Activated T-cell treated with anti-CD3 and anti-CD28 coated beads, Interleukin-2, amount 50 U/mL, for 72 hours (primary cell): ENCODE measurements around the gene NKAIN2. TPM values are rescaled to one million over a fixed set of nuclear protein-coding genes. Genes with fewer than 3 reads are reported as not detected.

Experiments used
- ATAC-seq, 2 donors: fragments of 150-1000 bp; cut with Tn5 transposase; replicated peaks in 1 of 2; 2 replicates each; pipeline ENCODE4 v1.10.0; 2021; ENCODE audit warnings: moderate library complexity in 2 of 2, mild to moderate bottlenecking in 1 of 2
- DNase-seq, 2 donors: peaks; one replicate each; pipeline ENCODE4 v3.0.0; 2021 to 2022; ENCODE audit warnings: mixed read lengths in 1 of 2
- H3K27ac Mint-ChIP-seq: one replicate; pipeline ENCODE4 v1.8.0; 2022; ENCODE audit warnings: mild to moderate bottlenecking, moderate library complexity, mixed read lengths
- H3K27me3 Mint-ChIP-seq: one replicate; pipeline ENCODE4 v1.8.0; 2022; ENCODE audit warnings: low read depth, mixed read lengths
- H3K36me3 Mint-ChIP-seq, 2 donors: one replicate each; pipeline ENCODE4 v1.8.0; 2022; ENCODE audit warnings: mixed read lengths in 2 of 2, mild to moderate bottlenecking in 1 of 2; ENCODE audit not compliant: insufficient read depth in 2 of 2
- H3K4me1 Mint-ChIP-seq: one replicate; pipeline ENCODE4 v1.8.0; 2022; ENCODE audit warnings: low read depth, mixed read lengths
- H3K4me3 Mint-ChIP-seq, 2 donors: one replicate each; pipeline ENCODE4 v1.8.0; 2022; ENCODE audit warnings: mild to moderate bottlenecking in 2 of 2, mixed read lengths in 2 of 2, moderate library complexity in 2 of 2
- H3K9me3 Mint-ChIP-seq, 2 donors: one replicate each; pipeline ENCODE4 v1.8.0; 2022; ENCODE audit warnings: mixed read lengths in 2 of 2
- total RNA-seq, 2 donors: library from RNA; stranded (reverse); gene quantifications; one replicate each; pipeline ENCODE4 v1.2.3, GENCODE V29; 2022

NKAIN2 gene
- total RNA-seq, 2 donors from 2014 or later = not detected

DNA sequence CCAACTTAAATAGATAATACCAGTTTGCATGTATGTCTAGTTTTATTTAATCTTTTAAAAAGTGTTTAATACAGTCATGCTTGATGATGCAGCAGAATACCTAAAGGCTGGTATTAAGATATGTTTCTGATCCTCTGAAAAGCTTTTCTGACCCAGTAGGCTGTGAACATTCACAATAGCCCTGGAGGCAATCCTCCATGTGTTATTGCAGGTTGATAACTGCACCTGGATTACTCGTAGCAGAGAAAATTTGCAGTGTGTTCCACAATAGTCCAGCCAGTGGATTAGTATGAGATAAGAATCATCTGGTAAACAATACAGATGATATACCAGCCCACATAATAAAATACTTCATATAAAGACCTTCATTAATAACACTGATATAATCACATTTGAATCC lies 979.7 kb downstream of the NKAIN2 start:
- DNase-seq (no peak), ATAC-seq (no peak)

DNA sequence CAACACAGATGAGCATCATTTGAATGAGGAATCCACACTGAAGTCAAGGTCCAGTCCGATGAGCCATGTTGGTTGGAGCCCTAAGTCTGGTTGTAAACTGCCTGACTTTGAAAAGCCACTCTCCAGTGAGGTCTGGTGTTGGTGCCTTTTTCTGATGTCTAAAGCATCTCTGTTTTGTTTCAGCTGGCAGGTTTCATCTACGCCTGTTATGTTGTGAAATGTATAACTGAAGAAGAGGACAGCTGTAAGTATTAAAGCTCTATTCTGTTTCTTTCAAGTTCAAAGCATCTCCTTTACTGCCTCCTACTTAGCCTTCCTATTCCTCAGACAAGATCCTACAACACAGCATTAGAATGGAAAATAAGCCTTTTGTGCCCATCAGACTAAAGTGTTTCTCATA lies 987.5 kb downstream of the NKAIN2 start:
- Mint-ChIP-seq H3K27ac (no peak overlapping the region), H3K4me1 (no peaks in the 10 kb centered on the region), H3K9me3 (peaks cover 0 to 3% of the 10 kb centered on the region in 2 donors), H3K27me3 (peaks cover 8% of the 10 kb centered on the region), H3K4me3 (no peak overlapping the region), H3K36me3 (no peaks in the 10 kb centered on the region)
- DNase-seq (no peak), ATAC-seq (no peak)

More for the DNA sequence above, 979.7 kb downstream of the NKAIN2 start:
- Mint-ChIP-seq H3K27ac (no peak overlapping the region), H3K4me3 (no peak overlapping the region), H3K9me3 (peaks cover 0 to 5% of the 10 kb centered on the region in 2 donors), H3K4me1 (no peaks in the 10 kb centered on the region), H3K27me3 (peaks cover 8% of the 10 kb centered on the region), H3K36me3 (no peaks in the 10 kb centered on the region)

GRCh38 chr6:124792386-124792785 lies 988.7 kb downstream of the NKAIN2 start:
- no peaks in the 10 kb centered on the region for H3K4me1 Mint-ChIP-seq
- no peak overlapping the region for H3K4me3 Mint-ChIP-seq
- DNase-seq (no peak), ATAC-seq (no peak)
- H3K36me3 Mint-ChIP-seq = no peaks in the 10 kb centered on the region
- no peak overlapping the region for H3K27ac Mint-ChIP-seq
- H3K27me3 Mint-ChIP-seq = peaks cover 1% of the 10 kb centered on the region
- H3K9me3 Mint-ChIP-seq = peaks cover 0 to 3% of the 10 kb centered on the region in 2 donors

- Mint-ChIP-seq H3K9me3 (no peaks in the 10 kb centered on the region), H3K27ac (no peak overlapping the region), H3K36me3 (no peaks in the 10 kb centered on the region), H3K27me3 (no peaks in the 10 kb centered on the region), H3K4me3 (no peak overlapping the region), H3K4me1 (no peaks in the 10 kb centered on the region)
- no peak for DNase-seq
- ATAC-seq = no peak
Observed at GRCh38 chr6:124793398-124793797, 989.7 kb downstream of the NKAIN2 start.

- no peak for DNase-seq
- H3K4me1 Mint-ChIP-seq = no peaks in the 10 kb centered on the region
- no peaks in the 10 kb centered on the region for H3K36me3 Mint-ChIP-seq
- H3K4me3 Mint-ChIP-seq = no peak overlapping the region
- H3K27me3 Mint-ChIP-seq = no peaks in the 10 kb centered on the region
- no peak for ATAC-seq
- H3K9me3 Mint-ChIP-seq = no peaks in the 10 kb centered on the region
- no peak overlapping the region for H3K27ac Mint-ChIP-seq
Observed at GRCh38 chr6:124795643-124796463, 992.2 kb downstream of the NKAIN2 start.

GRCh38 chr6:124796464-124796970 lies 992.9 kb downstream of the NKAIN2 start:
- no peaks in the 10 kb centered on the region for H3K36me3 Mint-ChIP-seq
- no peak overlapping the region for H3K4me3 Mint-ChIP-seq
- H3K4me1 Mint-ChIP-seq = no peaks in the 10 kb centered on the region
- no peak overlapping the region for H3K27ac Mint-ChIP-seq
- DNase-seq = no peak
- no peaks in the 10 kb centered on the region for H3K27me3 Mint-ChIP-seq
- ATAC-seq = no peak
- no peaks in the 10 kb centered on the region for H3K9me3 Mint-ChIP-seq

DNA sequence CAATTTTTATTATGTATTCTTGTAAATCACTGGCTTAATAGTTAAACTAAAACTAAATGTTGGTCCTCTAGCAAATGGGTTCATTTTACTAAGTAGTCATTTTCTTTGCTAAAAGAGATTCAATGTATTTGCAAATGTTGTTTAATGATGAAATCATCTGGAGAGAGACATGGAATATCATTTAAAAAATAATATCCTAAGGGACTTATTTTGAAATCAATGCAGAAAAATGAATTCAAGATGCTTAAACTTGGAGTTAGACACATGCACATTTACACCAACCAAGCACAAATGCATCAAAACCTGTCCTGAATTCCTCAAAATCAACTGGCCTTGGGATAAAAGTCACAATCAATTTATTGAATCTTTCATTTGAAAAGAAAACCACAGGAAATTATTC lies 993.6 kb downstream of the NKAIN2 start:
- Mint-ChIP-seq H3K4me3 (no peak overlapping the region), H3K27me3 (no peaks in the 10 kb centered on the region), H3K4me1 (no peaks in the 10 kb centered on the region), H3K9me3 (no peaks in the 10 kb centered on the region), H3K27ac (no peak overlapping the region), H3K36me3 (no peaks in the 10 kb centered on the region)
- no peak for ATAC-seq
- no peak for DNase-seq

DNA sequence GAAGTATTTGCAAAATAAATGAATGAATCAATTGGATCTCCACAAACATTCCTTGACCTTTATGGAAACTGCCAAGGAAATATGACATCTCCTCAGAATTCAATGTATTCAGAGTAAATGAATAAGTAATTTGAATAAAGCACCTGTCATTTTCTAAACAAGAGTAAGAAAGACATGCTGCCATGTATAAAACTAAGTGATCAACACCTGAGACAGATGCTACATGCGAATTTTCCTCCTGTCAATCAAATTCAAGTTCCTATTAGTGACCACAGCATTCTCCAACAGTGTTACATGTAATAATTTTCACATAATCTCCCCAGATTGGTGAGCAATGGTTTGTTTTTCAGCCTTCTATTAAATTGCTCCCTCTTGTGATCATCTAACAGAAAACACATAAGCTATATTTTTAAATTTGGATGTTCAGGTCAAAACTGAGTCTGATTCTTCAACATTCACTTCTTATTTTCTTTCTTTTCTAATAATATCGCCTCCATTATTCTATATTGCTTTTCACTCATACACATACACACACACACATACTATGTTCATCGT lies 995.4 kb downstream of the NKAIN2 start:
- Mint-ChIP-seq H3K4me1 (no peaks in the 10 kb centered on the region), H3K36me3 (no peaks in the 10 kb centered on the region), H3K27ac (no peak overlapping the region), H3K4me3 (no peak overlapping the region), H3K27me3 (no peaks in the 10 kb centered on the region), H3K9me3 (no peaks in the 10 kb centered on the region)
- DNase-seq (no peak), ATAC-seq (no peak)

- H3K4me1 Mint-ChIP-seq = no peaks in the 10 kb centered on the region
- ATAC-seq (no peak), DNase-seq (no peak)
- no peaks in the 10 kb centered on the region for H3K36me3 Mint-ChIP-seq
- no peak overlapping the region for H3K27ac Mint-ChIP-seq
- no peaks in the 10 kb centered on the region for H3K9me3 Mint-ChIP-seq
- H3K27me3 Mint-ChIP-seq = no peaks in the 10 kb centered on the region
- H3K4me3 Mint-ChIP-seq = no peak overlapping the region
Observed at GRCh38 chr6:124799638-124800037, 996.0 kb downstream of the NKAIN2 start.

GRCh38 chr6:124800222-124800621 lies 996.6 kb downstream of the NKAIN2 start:
- Mint-ChIP-seq H3K27me3 (no peaks in the 10 kb centered on the region), H3K36me3 (no peaks in the 10 kb centered on the region), H3K4me3 (no peak overlapping the region), H3K9me3 (no peaks in the 10 kb centered on the region), H3K27ac (no peak overlapping the region), H3K4me1 (no peaks in the 10 kb centered on the region)
- ATAC-seq (no peak), DNase-seq (no peak)

DNA sequence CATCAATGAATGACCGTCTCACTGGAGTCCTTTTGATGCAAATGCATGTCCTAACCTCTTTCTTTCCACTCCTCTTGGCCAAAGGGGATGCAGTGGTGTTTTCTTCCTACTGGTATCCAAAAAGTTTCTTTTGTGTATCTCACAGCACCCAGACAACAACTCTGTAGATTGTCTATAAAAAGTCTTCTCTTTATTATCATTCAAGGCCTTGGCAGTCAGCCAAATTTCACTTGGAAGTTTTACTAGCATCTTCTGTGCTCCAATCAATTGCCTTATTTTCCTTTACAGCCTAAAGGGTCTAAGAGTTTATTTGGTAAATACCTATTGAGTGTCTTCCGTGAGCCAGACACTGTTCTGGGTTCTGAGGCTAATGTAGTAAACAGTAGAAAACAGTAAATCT lies 1008.4 kb downstream of the NKAIN2 start:
- ATAC-seq = no peak
- H3K4me3 Mint-ChIP-seq = no peak overlapping the region
- peaks cover 0 to 3% of the 10 kb centered on the region in 2 donors for H3K9me3 Mint-ChIP-seq
- DNase-seq = no peak
- H3K27me3 Mint-ChIP-seq = no peaks in the 10 kb centered on the region
- H3K36me3 Mint-ChIP-seq = no peaks in the 10 kb centered on the region
- no peak overlapping the region for H3K27ac Mint-ChIP-seq
- no peaks in the 10 kb centered on the region for H3K4me1 Mint-ChIP-seq

DNA sequence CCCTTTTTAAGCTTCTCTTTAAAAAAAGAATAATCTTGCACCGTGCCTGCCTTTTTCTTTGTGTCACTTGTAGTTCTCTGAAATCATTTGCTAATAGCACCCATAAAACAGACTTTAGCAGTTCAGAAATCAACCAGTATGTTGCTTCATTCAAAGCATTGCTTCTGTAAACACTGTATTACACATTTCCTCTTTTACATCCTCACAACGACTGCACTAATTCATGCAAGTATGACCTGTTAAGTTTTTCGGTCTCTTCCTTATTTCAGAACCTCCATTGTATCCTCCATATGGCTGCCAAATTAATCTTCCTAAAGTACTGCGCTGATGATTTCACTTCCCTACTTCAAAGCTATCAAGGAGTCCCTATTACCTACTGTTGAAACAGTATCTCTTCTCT lies 1015.7 kb downstream of the NKAIN2 start:
- Mint-ChIP-seq H3K27me3 (no peaks in the 10 kb centered on the region), H3K36me3 (no peaks in the 10 kb centered on the region), H3K27ac (no peak overlapping the region), H3K4me1 (no peaks in the 10 kb centered on the region), H3K9me3 (peaks cover 0 to 3% of the 10 kb centered on the region in 2 donors), H3K4me3 (no peak overlapping the region)
- DNase-seq (no peak), ATAC-seq (no peak)

DNA sequence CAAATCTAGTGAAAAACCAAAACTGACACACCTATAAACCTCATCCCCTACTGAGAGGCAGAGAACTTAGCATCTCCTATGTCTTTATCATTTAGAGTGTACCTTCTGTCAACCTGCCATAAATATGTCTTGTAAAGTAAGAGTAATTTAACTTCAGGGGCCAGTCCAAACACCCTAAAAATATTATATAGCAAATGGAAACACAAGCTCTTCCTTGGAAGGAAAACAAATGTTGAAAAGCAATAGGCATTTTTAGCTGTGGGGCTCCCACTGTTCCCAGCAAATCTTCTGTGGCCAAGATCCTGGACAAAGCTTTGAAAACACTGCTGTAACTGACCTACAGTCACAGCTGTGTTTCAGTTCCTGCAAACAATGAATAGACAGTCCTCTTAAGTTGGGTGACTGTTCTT lies 1018.5 kb downstream of the NKAIN2 start:
- no peaks in the 10 kb centered on the region for H3K27me3 Mint-ChIP-seq
- H3K36me3 Mint-ChIP-seq = no peaks in the 10 kb centered on the region
- no peaks in the 10 kb centered on the region for H3K4me1 Mint-ChIP-seq

DNA sequence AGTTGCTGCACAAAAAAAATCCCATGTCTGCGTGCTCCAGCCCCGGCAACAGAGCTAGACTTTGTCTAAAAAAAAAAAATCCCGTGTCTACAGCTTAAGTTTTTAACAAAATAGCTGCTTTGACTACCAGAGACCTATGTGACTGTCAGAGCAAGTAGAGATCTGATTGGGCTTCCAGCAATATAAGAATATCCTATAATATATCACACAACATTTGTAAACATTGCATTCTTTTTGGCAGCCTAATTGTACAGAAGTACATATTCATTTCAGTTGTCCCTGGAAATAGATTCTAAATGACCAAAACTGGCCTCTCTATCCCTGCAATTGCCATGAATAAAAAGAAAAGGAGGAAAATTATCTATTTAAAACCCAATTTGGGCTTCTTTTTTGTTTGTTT lies 1019.1 kb downstream of the NKAIN2 start:
- H3K9me3 Mint-ChIP-seq = no peaks in the 10 kb centered on the region
- no peak for DNase-seq
- H3K36me3 Mint-ChIP-seq = no peaks in the 10 kb centered on the region
- no peak overlapping the region for H3K4me3 Mint-ChIP-seq
- no peak for ATAC-seq
- H3K4me1 Mint-ChIP-seq = no peaks in the 10 kb centered on the region
- no peaks in the 10 kb centered on the region for H3K27me3 Mint-ChIP-seq
- no peak overlapping the region for H3K27ac Mint-ChIP-seq

More for the DNA sequence above, 1018.5 kb downstream of the NKAIN2 start:
- Mint-ChIP-seq H3K4me3 (no peak overlapping the region), H3K27ac (no peak overlapping the region), H3K9me3 (no peaks in the 10 kb centered on the region)
- ATAC-seq (no peak), DNase-seq (no peak)
